Right atrium auricular region (tissue), 2 donors: ENCODE measurements around the gene KANSL1L. TPM values are rescaled to one million over a fixed set of nuclear protein-coding genes. Genes with fewer than 3 reads are reported as not detected.

Experiments
- DNase-seq: peaks from one replicate; pipeline ENCODE4 v3.0.0-alpha.2; 2019; ENCODE audit warnings: low spot score
- H3K27ac ChIP-seq, 2 donors: fragments of 200-600 bp; sonication (generic); 1 replicate in 1 of 2; 2 replicates in 1 of 2; pipeline ENCODE4 v1.5.1; 2016 to 2019
- H3K27me3 ChIP-seq, 2 donors: fragments of 200-600 bp; sonication (generic); one replicate each; pipeline versions ENCODE4 v1.5.1 to v1.6.0; 2017 to 2019
- H3K36me3 ChIP-seq: fragments of 200-600 bp; sonication (generic); one replicate; pipeline ENCODE4 v1.5.1; 2016
- H3K4me1 ChIP-seq, 2 donors: fragments of 200-600 bp; sonication (generic); one replicate each; pipeline versions ENCODE4 v1.5.1 to v1.6.0; 2017 to 2019
- H3K4me3 ChIP-seq, 2 donors: fragments of 200-600 bp; sonication (generic); 1 replicate in 1 of 2; 2 replicates in 1 of 2; pipeline ENCODE4 v1.5.1; 2017 to 2019; ENCODE audit warnings: mild to moderate bottlenecking in 1 of 2, moderate library complexity in 1 of 2
- H3K9me3 ChIP-seq, 2 donors: fragments of 200-600 bp; sonication (generic); one replicate each; pipeline ENCODE4 v1.5.1; 2019
- CTCF ChIP-seq, 2 donors: fragments of 200-600 bp; sonication (generic); IDR thresholded peaks; one replicate each; pipeline ENCODE4 v1.5.1; 2019; ENCODE audit warnings: antibody characterized with exemption in 2 of 2
- total RNA-seq, 2 donors: library from RNA; depleted of rRNA; stranded (reverse); fragments of >200 nt; gene quantifications; one replicate each; pipeline ENCODE4 v1.1.0, GENCODE V29; 2016

Gene KANSL1L
- total RNA-seq: 10 to 100 TPM; 16.5 to 19.4 TPM

- Histone ChIP-seq H3K4me1 (peaks cover 0 to 36% of the 10 kb centered on the region in 2 donors), H3K9me3 (no peaks in the 10 kb centered on the region), H3K27me3 (no peaks in the 10 kb centered on the region), H3K36me3 (no peaks in the 10 kb centered on the region), H3K27ac (peak within 1 kb of the TSS; percentile 100), H3K4me3 (peak within 1 kb of the TSS; percentile 88 to 91)
- no peak for TF ChIP-seq CTCF (IDR thresholded peaks at IDR 0.05)
- peak; percentile 99 for DNase-seq
Observed at GRCh38 chr2:210171309-210172218, at the start of gene KANSL1L. Gene KANSL1L (minus strand): TSS chr2:210171409. CDS start chr2:210154582, 16,827 bp downstream.

- no peak for DNase-seq
- Histone ChIP-seq H3K4me1 (no peaks in the 10 kb centered on the region), H3K4me3 (no peak overlapping the region), H3K27ac (no peak overlapping the region), H3K27me3 (no peaks in the 10 kb centered on the region), H3K9me3 (no peaks in the 10 kb centered on the region), H3K36me3 (no peaks in the 10 kb centered on the region)
- TF ChIP-seq CTCF (IDR thresholded peaks at IDR 0.05): no peak
Observed at GRCh38 chr2:210215120-210215519, 43.9 kb upstream of the KANSL1L start.

GRCh38 chr2:210210185-210210584 is 39.0 kb upstream of the KANSL1L start:
- DNase-seq: no peak
- no peak overlapping the region for H3K4me3 ChIP-seq
- no peaks in the 10 kb centered on the region for H3K9me3 ChIP-seq
- no peak overlapping the region for H3K27ac ChIP-seq
- no peak for TF ChIP-seq CTCF (IDR thresholded peaks at IDR 0.05)
- no peaks in the 10 kb centered on the region for H3K27me3 ChIP-seq
- no peaks in the 10 kb centered on the region for H3K36me3 ChIP-seq
- H3K4me1 ChIP-seq: no peaks in the 10 kb centered on the region

- no peaks in the 10 kb centered on the region for H3K36me3 ChIP-seq
- no peak overlapping the region for H3K27ac ChIP-seq
- no peaks in the 10 kb centered on the region for H3K27me3 ChIP-seq
- no peaks in the 10 kb centered on the region for H3K4me1 ChIP-seq
- no peak overlapping the region for H3K4me3 ChIP-seq
- DNase-seq: no peak
- TF ChIP-seq CTCF (IDR thresholded peaks at IDR 0.05): no peak
- no peaks in the 10 kb centered on the region for H3K9me3 ChIP-seq
Observed at GRCh38 chr2:210207929-210208328, 36.7 kb upstream of the KANSL1L start.

- H3K36me3 ChIP-seq: no peaks in the 10 kb centered on the region
- no peaks in the 10 kb centered on the region for H3K27me3 ChIP-seq
- no peak overlapping the region for H3K4me3 ChIP-seq
- no peak overlapping the region for H3K27ac ChIP-seq
- no peak for TF ChIP-seq CTCF (IDR thresholded peaks at IDR 0.05)
- no peak for DNase-seq
- no peaks in the 10 kb centered on the region for H3K4me1 ChIP-seq
- no peaks in the 10 kb centered on the region for H3K9me3 ChIP-seq
Observed at GRCh38 chr2:210203558-210203957, 32.3 kb upstream of the KANSL1L start.
